Stomach (tissue), 4 donors: ENCODE results near the gene JMY.

Experiments used
- POLR2AphosphoS5 ChIP-seq, 3 donors: sonication (generic); formaldehyde crosslinking; IDR thresholded peaks; one replicate each; pipeline ENCODE4 v1.6.1; 2016; ENCODE audit warnings: antibody characterized with exemption in 3 of 3
- TF ChIP-seq, protein P1 (sequence below), 7 experiments: fragments of 450-650 bp in 4 of 7; fragments of 200-600 bp in 3 of 7; sonication (generic) in 3 of 7; IDR thresholded peaks; one replicate each; pipeline ENCODE4 v1.5.1; 2016 to 2019; ENCODE audit warnings: antibody characterized with exemption in 7 of 7, control low read depth in 2 of 7, mild to moderate bottlenecking in 1 of 7

DNA sequence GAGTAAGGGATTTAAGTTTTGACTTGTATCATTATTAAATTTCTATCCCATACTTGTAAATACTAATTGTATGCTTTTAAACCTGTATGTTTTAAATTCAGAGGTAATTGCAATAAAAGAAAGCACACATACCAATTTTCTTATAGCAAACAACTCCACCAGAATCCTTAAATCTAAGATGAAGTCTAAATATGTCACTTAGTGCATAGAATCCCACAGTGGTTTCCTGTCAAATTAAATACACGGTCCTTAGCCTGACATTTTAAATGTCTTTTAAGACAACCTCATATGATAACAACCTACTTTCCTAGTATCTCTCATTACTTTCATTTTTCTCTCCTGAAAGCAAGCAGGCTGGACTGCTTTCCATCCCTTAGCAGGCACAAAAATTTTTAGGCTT lies 52.0 kb downstream of the JMY start:
- TF ChIP-seq, protein P1, sequence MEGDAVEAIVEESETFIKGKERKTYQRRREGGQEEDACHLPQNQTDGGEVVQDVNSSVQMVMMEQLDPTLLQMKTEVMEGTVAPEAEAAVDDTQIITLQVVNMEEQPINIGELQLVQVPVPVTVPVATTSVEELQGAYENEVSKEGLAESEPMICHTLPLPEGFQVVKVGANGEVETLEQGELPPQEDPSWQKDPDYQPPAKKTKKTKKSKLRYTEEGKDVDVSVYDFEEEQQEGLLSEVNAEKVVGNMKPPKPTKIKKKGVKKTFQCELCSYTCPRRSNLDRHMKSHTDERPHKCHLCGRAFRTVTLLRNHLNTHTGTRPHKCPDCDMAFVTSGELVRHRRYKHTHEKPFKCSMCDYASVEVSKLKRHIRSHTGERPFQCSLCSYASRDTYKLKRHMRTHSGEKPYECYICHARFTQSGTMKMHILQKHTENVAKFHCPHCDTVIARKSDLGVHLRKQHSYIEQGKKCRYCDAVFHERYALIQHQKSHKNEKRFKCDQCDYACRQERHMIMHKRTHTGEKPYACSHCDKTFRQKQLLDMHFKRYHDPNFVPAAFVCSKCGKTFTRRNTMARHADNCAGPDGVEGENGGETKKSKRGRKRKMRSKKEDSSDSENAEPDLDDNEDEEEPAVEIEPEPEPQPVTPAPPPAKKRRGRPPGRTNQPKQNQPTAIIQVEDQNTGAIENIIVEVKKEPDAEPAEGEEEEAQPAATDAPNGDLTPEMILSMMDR (IDR thresholded peaks at IDR 0.05), result no peak
- no peak for TF ChIP-seq POLR2AphosphoS5 (IDR thresholded peaks at IDR 0.05)
